Epithelial cell of alveolus of lung (primary cell): ENCODE data around the gene KIF21B. TPM values are rescaled to one million over a fixed set of nuclear protein-coding genes. Genes with fewer than 3 reads are reported as not detected.

ENCODE experiments used
- total RNA-seq: library from RNA; depleted of rRNA; stranded (reverse); fragments of >200 nt; gene quantifications from 2 replicates; pipeline ENCODE4 v1.2.1, GENCODE V29; 2015

KIF21B gene
- total RNA-seq = 0.08 and 1.9 TPM in 2 replicates

GRCh38 chr1:201023517-201023902 lies at the start of gene KIF21B:
KIF21B (minus strand) TSS chr1:201023714; CDS start chr1:201023383, 331 bp downstream.

Other genes with a start within 250 kb of the KIF21B start
- 0.48 TPM in 1 of 2 replicates, not detected in the other for gene GPR25, start 150.7 kb downstream of the KIF21B start, total RNA-seq
- 3.0 and 5.7 TPM in 2 replicates for gene INAVA, start 128.8 kb downstream of the KIF21B start, total RNA-seq
- 0.24 TPM in 1 of 2 replicates, not detected in the other for gene CACNA1S, start 88.7 kb upstream of the KIF21B start, total RNA-seq
- gene ASCL5, start 103.5 kb upstream of the KIF21B start, total RNA-seq = not detected in 2 replicates
- gene TMEM9, start 130.8 kb upstream of the KIF21B start, total RNA-seq = 113 and 131 TPM in 2 replicates
- gene IGFN1, start 167.1 kb upstream of the KIF21B start, total RNA-seq = under 0.01 TPM in 1 of 2 replicates, not detected in the other